VCaP (cell line): ENCODE measurements around the gene DOK4.
A peak's percentile ranks its signal among the peaks of the same experiment; 100 is the strongest.

Experiments
- H3K27ac ChIP-seq: fragments of 450-650 bp; 2 replicates; pipeline ENCODE4 v1.5.1; 2017
- CTCF ChIP-seq: fragments of 450-650 bp; conservative IDR thresholded peaks from 2 replicates; pipeline ENCODE4 v1.5.1; 2017; ENCODE audit warnings: mild to moderate bottlenecking, moderate library complexity

The DOK4 gene

DNA sequence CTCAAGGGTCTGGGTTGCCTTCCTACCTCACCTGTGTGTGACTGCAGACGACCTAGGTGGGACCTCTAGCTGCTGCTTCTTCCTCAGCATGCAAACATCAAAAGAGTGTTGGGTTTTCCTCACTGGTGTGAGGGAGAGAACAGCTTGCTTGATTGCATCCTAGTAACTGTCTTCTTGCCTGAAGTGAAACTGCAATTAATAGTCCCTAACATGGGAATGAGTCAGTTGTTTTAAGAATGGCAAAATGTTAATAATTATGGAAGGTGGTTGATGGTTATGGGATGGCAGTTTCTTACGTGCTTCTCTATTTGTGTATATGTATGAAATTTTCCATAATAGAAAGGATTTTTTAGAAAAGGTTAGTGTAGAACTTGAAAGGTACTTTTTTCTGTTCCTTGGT lies 17.9 kb downstream of the DOK4 start:
- no peak for TF ChIP-seq CTCF
- no peak overlapping the region for H3K27ac ChIP-seq

DNA sequence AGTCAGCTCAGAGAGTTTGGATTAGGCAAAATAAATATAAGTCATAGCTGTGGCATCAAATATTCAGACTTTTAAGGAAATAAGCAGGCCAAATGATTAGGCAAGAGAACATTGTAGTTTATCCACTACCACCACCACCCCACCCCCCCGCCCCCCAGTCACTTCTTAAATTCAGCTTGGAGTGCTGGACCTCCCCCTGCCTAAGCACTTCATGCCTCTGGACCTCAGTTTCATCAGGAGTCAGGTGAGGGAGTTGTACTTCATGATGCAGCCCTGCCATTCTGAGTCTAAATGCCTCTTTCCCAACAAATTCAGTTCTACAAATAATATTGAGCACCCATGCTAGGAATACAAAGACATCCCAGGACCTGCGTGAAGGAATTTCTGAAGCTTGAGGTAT lies 21.8 kb downstream of the DOK4 start:
- no peak overlapping the region for H3K27ac ChIP-seq
- no peak for TF ChIP-seq CTCF

DNA sequence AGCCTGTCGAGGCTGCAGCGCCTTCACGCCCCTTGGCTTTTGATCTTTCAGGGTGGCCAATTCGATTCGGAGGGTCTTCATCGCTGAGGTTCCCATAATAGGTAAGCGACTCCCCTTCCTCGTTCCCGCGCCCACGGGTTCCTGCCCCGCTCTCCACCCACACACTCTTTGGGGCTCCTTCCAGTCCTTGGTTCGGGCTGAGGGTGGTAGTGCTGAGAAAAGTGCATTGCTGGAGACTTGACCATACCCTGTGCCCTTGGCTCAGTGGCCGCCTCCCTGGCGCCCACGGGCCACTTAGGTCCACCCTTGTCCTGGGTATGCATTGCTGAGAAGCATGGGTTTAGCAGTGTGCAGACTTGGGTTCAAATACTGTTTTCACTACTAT lies 23.3 kb downstream of the DOK4 start:
- H3K27ac ChIP-seq = peak overlapping the region; percentile 74; the same call in 1 of the 2 replicates
- no peak for TF ChIP-seq CTCF

DNA sequence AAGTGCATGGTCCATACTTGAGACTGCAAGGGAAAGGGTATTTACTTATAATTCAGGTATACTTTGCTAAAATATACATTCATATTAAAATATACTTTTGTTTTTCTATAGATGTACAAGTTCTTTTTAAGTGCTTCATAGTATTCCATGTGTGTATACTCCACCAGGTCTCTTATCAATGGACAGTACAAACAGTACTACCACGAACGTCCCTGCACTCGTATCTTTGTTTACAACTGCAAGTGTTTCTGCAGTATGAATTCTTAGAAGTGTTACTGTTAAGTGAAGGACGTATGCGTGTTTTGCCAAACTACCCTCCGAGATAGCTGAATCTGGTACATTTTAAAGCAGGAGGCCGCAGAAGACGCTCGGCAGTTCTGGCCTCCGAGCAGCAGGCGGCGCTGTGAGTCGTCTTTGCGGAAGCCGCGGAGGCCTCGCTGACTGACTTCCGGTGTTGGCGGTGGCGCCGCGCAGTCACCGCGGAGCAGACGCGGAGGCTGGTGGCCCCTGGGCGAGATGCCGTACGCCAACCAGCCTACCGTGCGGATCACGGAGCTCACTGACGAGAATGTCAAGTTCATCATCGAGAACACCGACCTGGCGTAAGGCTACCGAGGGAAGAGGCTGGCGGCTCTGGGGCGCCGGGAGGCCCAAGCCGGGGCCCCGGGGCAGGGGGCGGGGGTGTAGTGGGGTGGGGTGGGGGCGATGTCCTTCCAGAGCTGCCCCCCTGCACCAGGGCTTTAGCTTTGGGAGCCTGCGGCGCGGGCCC lies 23.9 kb downstream of the DOK4 start, which contains the start of gene POLR2C:
TSS of gene POLR2C (plus strand) at position 471 of the 769 bp plus-strand sequence. CDS start at position 517, 46 bp downstream.
- peak; percentile 88 for TF ChIP-seq CTCF
- H3K27ac ChIP-seq = peak within 1 kb of the TSS; percentile 74; the same call in 1 of the 2 replicates

GRCh38 chr16:57452021-57452420 lies 34.3 kb downstream of the DOK4 start:
- no peak for TF ChIP-seq CTCF
- H3K27ac ChIP-seq = no peak overlapping the region

DNA sequence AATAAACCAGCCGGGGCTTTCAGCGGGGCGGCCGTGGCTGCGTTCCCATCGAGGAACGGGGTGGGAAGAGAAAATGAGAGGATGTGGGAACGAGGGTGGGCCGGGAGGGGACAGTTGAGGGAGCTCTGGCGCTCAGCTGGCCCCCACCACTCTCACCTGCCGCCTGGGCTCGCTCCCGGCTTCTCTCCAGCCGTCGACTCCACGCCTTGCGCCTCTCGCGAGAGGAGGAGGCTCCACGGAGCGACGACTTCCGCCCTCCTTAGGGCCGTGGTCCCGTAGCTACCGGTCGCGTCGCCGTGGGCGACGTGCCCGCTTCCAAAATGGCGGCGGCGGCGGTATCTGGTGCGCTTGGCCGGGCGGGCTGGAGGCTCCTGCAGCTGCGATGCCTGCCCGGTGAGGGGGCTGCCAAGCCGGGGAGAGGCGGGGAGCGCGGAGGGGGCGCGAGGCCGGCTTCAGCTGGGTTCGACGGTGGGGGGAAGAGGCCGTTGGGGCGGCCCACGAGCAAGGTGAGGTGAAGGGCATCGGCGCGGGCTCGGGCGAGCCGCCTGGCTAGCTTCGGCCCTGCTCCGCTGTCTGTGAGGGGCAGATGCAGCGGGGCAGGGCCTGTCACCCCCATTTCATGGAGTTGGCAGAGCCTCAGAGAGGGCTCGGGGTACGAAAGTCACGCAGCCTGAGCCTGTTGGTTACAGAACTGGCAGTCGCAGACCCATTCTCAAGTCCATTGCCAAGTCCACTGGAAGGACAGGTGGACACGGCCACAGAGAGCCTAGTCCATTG lies 38.9 kb downstream of the DOK4 start, which contains the start of the genes CIAPIN1 and COQ9:
TSS of gene CIAPIN1 (minus strand) at position 200 of the 777 bp plus-strand sequence. CDS start 6,457 bp downstream, outside the sequence.
TSS of gene COQ9 (plus strand) at position 294 of the 777 bp plus-strand sequence. CDS start at position 321, 27 bp downstream.
- TF ChIP-seq CTCF = no peak
- peak within 1 kb of the TSS; percentile 85 for H3K27ac ChIP-seq

GRCh38 chr16:57446531-57447185 lies 39.6 kb downstream of the DOK4 start:
- H3K27ac ChIP-seq = peak overlapping the region; percentile 85
- no peak for TF ChIP-seq CTCF
